Stimulated activated naive CD4-positive, alpha-beta T cell treated with Interleukin-2 at 50 U/mL for 16 hours (primary cell): ENCODE measurements around the gene BAD.

Experiments
- DNase-seq: peaks from one replicate; lab custom pipeline; 2025; lab: John Stamatoyannopoulos, UW

Gene BAD

DNA sequence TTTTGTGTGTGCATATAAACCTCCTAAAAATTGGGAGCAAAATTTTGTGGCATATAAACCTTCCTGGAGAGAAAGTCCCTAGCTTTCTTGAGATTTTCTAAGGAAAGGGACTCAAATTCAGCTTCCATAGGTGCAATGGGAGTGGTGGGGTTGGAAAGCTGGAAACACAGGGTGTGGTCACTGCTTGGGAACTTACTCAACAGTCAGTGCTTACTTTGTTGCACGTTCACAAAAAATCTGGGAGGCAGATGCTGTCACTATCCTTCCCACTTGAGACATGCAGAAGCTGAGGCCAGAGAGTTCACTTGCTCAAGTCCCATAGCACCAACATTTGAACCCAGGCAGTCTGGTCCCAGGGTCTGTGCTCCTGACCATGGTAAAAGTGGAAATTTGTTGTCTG lies 11.8 kb upstream of the BAD start:
- no peak for DNase-seq

- DNase-seq: no peak
Observed at GRCh38 chr11:64295760-64296159, 11.3 kb upstream of the BAD start.

GRCh38 chr11:64294774-64295173 lies 10.3 kb upstream of the BAD start:
- DNase-seq: no peak

- DNase-seq: no peak
Observed at GRCh38 chr11:64292460-64293254, 8.2 kb upstream of the BAD start.

- no peak for DNase-seq
Observed at GRCh38 chr11:64291752-64292459, 7.4 kb upstream of the BAD start.

GRCh38 chr11:64291262-64291751 lies 6.8 kb upstream of the BAD start, which contains the start of gene KCNK4:
Gene KCNK4 (plus strand): TSS chr11:64291302. CDS start chr11:64293019, 1,717 bp downstream.
- DNase-seq: no peak

GRCh38 chr11:64290352-64291261 lies 6.1 kb upstream of the BAD start:
- DNase-seq: no peak

GRCh38 chr11:64289002-64289564 lies 4.6 kb upstream of the BAD start:
- DNase-seq: no peak

DNA sequence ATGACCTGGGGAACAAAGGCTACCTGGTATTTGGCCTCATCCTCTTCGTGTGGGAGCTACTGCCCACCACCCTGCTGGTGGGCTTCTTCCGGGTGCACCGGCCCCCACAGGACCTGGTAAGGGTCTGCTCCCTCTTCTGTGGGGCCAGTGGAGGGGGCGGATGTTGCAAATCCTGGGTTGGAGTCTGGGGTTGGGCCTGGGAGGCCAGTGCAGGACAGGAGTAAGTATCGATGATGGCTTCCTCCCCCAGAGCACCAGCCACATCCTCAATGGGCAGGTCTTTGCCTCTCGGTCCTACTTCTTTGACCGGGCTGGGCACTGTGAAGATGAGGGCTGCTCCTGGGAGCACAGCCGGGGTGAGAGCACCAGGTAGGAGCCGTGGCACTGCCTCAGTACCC lies 3.9 kb upstream of the BAD start:
- no peak for DNase-seq

GRCh38 chr11:64287676-64288352 lies 3.3 kb upstream of the BAD start:
- DNase-seq: no peak

DNA sequence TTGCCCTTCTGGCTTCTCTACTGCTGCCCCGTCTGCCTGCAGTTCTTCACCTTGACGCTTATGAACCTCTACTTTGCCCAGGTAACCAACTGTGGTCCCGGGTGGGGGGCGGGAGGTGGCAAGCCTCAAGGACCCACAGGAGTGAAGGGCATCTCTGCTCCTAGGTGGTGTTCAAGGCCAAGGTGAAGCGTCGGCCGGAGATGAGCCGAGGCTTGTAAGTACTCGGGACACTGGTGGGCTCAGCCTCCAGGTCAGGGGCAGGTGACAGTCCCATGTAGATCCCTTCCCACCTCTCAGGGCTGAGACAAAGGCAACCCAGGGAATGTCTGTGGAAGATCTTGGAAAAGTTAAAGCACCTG lies 2.3 kb upstream of the BAD start:
- no peak for DNase-seq

- no peak for DNase-seq
Observed at GRCh38 chr11:64285885-64286800, 1.7 kb upstream of the BAD start.

DNA sequence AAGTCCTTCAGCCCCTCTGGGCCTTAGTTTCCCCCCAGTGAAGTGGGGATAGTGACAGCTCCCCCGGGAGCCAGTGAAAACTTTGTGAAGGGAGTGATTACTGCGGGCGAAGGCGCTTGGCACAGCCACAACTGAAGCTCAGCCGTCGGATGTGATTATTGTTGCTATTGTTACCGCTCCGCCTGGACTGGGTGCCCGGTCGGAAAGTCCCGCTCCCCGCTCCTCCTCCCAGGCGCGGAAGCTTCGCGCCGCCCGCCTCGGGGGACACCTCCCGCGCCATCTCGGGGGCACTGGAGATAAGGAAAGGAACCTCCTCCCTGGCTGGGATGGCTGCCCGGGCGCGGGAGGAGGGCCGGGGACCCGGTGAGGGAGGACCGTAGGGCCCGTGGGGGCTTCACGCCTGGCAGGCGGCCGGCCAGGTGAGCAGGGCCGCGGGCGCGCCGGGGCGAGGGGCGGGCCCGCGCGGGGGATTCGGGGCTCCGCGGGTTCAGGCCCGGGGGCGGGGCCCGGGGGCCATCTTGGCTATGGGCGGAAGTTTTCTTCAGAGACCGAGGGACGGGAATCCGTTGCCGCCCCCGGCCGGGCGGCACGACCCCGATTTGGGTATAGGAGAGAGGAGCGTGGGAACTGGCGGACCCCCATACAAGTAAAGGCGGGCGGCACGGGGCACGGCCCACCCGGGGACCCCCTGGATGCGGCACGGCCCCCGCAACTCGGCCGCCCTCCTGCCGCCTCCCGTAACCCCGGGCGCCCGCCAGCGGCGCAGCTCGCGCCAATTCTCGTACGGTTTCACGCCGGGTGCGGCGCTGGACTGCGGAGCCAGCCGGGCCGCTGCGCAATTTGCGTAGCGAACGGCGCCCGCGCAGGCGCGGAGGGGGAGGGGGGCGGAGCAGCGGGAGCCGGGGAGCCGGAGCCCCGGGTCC lies 758 bp upstream of the BAD start, which contains the start of gene GPR137:
Gene GPR137, plus strand, starts transcription at position 887 of the 923 bp plus-strand sequence. CDS start 677 bp downstream, outside the sequence.
- peak; percentile 85 for DNase-seq

- DNase-seq: no peak
Observed at GRCh38 chr11:64283092-64283491, 1.4 kb downstream of the BAD start.

- no peak for DNase-seq
Observed at GRCh38 chr11:64281957-64282770, 2.3 kb downstream of the BAD start.

GRCh38 chr11:64278576-64279190 lies 5.8 kb downstream of the BAD start:
- no peak for DNase-seq

DNA sequence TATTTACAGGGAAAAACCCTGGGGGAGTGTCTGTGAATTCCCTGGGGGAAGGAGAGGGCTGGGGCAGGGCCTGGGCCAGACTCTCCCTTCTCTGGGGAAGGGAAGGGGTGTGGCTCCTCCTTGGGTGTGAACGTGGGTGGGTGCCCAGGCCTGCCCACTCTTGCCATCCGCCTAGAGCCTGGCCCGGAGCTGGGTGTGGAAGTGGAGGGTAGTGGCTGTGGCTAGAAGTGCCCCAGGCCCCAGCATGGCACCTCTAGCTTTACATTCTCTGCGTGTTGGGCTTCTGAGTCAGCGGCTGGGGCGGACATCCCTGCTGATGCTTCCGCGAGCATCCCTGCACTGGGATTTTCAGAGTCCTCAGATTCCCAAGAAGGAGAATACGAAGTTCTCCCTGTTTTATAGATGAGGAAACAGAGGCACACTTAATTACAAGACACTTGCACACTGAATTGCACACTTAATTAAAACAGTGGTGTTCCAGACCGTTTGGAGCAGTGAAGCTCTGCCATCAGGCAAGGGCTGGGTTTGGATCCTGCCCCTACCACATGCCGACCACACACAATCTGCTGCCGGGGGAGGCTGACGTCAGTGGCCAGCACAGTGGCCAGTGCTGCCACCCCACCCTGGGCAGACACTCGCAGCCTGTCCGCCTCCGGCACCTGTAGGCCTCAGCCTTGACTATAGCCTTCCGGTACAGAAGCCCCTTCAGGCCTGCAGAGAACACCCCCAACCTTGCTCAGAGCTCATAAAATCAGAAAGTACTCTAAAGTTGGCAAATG lies 7.6 kb downstream of the BAD start:
- DNase-seq: no peak
